G401.6 (cell line): ENCODE results near the gene ABLIM2.
"Not testable (repeated sequence)": the region's sequence is repeated elsewhere in the genome, so short reads cannot be mapped to it uniquely, and the experiment has no call there.

ENCODE experiments used
- FAIRE-seq: peaks from 2 replicates; lab custom pipeline; 2012; peaks lifted over from hg19 to GRCh38; lab: Jason Lieb, UNC

ABLIM2 gene

DNA sequence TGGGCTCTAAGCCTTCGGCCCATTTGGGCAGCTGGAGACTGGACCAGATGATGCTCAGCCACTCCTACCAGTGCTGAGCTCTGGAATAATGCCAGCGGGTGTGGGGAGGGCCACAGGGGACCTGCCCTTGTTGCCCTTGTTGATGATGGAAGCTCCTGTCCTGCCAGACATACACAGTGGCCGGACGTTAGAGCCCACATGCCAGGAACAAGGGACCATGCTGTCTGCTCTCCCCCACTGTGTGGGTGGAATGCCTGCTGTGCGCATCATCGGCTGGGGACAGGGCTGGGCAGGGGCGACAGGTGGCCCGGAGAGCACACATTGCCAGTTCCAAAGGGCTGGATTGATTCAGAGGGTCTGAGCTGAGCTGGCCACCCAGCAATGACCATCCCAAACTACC, 2.0 kb downstream of the ABLIM2 start:
- FAIRE-seq = no peak

GRCh38 chr4:8155660-8156421, 2.8 kb downstream of the ABLIM2 start:
- FAIRE-seq = no peak

- no peak for FAIRE-seq
Measured at GRCh38 chr4:8155048-8155447, 3.6 kb downstream of the ABLIM2 start.

- FAIRE-seq = no peak
Measured at GRCh38 chr4:8153441-8153840, 5.2 kb downstream of the ABLIM2 start.

DNA sequence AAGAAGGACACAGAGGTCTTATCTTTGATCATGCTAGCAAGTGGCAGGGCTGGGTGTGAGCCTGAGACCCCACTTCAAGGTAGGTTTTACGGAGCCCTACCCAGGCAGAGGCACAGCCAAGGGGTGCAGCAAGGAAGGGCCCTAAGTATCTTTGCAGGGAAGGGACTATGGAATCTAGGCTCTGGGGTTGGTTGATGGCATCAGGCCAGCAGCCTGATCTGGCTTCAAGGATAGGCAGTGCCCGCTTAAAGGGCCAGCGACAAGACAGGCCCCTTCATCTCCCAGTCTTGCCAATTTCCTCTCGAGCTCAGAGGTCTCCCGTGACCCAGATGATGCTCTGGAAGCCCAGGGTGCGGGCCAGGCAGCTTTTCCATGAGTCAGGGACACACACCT, 5.8 kb downstream of the ABLIM2 start:
- no peak for FAIRE-seq

DNA sequence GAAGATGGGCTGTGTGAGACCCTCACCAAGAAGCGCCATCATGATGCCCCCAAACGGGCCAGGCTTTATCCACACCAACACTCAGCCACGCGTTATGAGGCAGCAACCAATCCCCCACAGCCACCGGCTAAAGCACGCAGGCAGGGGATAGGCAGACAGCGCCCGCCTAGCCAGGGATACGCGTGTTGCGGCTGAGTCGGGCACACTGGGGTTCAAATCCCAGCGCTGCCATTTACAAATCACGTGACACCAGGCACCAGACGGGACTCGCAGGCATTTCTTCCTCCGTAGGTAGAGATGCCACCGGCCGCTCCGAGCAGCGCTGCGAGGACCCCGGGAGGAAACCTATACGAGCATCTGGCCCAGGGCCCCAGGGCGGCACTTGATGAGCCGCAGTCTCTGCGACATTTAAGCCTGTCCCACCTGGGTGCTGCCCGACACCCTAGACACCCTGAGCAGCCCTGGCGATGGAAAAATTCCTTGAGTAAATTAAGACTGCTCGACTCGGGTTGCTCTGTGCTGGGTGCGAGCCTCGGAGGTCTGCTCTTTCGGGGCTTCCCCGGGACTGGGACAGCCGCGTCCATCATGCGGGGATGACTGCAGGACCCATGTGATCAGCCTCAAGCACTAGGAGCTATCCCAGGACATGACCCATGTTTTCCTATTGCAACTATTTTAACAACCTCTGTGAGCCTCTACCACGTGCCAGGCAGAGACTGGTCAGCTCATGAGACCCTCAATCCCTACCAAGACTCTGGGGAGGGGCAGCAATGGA, 6.3 kb downstream of the ABLIM2 start:
- no peak for FAIRE-seq

DNA sequence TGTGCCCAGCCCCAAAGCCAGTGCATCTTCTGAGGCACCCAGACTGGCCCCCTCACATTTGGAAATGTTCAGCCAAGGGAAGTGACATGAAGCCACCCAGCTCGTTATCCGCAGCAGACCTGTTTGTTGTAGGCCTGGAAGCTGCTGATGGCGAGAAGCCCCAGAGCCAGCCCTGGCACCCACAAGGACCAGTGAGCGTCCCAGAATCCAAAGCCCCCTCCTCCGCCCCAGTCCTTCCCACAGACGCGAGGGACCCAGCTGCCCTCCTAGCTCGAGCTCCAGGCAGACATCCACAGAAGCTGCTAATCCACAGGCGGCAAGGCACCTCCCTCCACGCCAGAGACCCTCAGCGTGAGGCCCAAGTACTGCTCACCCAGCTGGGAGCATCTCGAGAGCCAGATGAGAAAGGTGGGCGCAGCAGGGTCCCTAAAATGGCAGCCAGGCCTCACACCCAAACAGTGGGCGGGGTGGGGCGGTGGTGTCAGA, 7.4 kb downstream of the ABLIM2 start:
- no peak for FAIRE-seq

- FAIRE-seq = no peak
Measured at GRCh38 chr4:8150152-8151090, 8.2 kb downstream of the ABLIM2 start.

GRCh38 chr4:8149664-8150063, 8.9 kb downstream of the ABLIM2 start:
- no peak for FAIRE-seq

DNA sequence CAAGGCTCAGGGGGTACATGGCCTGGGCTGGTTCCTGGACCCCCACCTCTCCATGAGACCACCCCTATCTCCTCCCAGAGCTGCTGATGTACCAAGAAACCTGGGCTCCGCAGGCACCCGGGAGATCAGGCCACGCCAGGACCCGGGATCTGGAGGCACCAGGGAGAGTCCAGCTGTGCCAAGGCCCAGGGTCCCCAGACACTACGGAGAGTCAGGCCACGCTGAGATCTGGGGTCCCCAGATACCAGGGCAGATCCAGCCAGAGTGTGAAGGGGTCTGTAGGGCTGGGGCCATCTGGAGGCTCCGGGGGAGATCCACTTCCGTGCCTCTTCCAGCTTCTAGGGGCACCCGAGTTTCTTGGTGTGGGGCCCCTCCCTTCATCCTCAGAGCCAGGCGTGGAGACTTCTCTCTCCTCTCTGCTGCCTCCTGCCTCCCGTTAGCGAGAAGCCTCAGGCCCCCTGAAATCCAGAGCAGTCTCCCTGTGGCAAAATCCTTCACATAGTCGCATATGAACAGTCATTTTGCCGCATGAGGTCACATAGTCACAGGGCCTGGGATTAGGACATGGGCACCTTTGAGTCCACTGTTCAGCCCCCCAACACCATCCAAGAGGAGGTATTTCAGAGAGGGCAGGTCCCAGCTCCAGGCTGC, 9.7 kb downstream of the ABLIM2 start:
- no peak for FAIRE-seq

GRCh38 chr4:8148159-8148558, 10.5 kb downstream of the ABLIM2 start:
- FAIRE-seq = no peak

DNA sequence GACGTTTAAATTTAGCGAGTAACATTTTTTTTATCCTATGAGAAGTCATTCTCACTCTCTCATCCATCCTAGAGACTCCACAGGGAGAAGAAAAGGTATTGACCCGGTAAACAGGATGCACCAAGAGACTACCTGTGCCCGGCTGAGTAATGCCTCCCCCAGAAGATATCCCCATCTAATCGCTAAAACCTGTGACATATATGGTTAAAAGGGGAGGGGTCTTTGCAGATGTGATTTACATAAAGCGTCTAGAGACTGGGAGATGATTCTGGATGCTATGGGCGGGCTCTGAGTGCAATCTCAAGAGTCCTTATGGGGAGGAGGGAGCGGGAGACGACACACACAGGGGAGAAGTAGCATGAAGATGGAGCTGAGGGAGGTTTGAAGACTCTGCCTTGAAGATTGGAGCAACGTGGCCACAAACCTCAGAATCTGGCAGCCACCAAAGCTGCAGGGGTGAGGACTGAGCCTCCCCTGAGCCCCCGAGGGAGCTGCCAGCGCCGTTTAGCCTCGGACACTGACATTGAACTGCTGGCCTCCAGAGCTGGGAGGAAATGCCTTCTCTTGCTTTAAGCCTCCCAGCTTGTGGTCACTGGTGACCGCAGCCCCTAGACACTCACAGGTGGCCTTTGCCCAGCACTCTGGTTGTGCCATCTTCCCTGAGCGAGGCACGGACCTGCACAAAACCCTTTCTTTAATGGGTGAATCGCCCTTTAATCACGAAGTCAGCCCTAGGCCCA, 11.2 kb downstream of the ABLIM2 start:
- no peak for FAIRE-seq

DNA sequence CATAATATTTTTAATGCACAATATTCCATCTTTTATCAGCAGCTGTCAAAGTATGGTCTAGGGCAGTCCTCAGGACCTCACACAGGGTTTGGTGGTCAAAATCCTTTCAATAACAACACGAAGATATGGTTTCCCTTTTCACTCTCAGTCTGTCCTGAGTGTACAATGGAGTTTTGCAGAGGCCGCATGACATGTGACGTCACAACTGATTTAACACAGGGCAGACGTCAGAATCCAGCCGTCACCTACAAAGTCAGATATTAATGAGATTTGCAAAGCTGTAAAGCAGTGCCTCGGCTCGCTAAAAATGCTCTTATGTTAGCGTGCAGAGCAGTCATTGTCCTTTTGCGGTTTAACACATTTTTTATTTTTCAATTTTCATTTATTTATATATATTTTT, 12.5 kb downstream of the ABLIM2 start:
- FAIRE-seq = no peak

GRCh38 chr4:8144359-8144758, 14.3 kb downstream of the ABLIM2 start:
- FAIRE-seq = no peak

DNA sequence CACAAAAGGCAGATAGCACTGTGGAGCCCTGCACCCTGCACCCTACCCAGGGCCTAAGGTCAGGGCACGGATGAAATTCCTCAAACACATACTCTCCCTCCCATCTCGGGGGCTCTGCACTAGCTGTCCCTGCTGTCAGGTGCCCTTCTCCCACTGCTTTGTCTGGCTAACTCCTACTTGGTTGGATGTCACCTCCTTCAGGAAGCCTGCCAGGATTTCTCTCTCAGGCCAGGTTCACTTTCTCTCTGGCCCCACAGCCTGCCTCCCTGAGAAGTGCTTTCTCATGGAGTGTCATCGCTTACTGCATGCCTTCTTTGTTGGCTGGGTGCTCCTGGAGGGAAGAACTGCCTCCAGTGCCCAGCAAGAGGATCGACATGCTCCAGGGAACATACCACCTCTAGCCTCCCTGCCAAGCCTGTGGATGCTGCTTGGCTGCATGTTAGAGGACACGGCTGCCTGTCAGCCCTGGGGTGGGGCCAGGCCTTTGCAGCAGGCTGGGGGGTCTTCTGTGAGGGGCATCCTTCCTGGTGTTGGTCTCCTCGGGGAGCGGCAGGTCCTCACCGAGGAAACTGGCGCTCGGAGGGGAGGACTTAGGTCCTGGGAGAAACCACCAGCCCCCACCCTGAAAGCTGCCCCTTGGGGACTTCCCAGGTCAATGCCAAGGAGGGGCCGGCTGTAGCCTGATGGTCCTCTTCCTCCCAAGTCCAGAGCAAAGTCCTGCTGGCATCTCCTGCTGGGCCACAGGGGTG, 15.0 kb downstream of the ABLIM2 start:
- FAIRE-seq = no peak

DNA sequence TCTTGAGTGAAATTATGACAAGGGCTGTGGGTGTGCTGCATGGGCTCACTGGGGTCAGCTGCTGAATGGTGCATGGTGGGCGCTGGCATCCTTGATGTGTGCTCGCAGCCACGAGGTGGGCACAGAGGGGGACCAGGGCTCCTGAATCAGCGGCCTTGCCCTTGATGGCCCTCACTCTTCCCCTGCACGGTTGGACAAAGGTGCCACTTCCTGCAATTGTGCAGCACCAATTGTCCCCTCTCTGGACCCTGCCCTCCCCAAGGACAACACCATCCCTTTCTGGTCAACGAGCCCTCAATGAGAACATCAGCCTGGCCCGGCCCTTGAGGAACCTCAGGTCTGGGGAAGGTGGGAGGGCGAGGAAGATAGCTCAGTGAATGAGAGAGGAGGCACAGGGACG, 16.1 kb downstream of the ABLIM2 start:
- FAIRE-seq = no peak

- FAIRE-seq = no peak
Measured at GRCh38 chr4:8141935-8142334, 16.7 kb downstream of the ABLIM2 start.

DNA sequence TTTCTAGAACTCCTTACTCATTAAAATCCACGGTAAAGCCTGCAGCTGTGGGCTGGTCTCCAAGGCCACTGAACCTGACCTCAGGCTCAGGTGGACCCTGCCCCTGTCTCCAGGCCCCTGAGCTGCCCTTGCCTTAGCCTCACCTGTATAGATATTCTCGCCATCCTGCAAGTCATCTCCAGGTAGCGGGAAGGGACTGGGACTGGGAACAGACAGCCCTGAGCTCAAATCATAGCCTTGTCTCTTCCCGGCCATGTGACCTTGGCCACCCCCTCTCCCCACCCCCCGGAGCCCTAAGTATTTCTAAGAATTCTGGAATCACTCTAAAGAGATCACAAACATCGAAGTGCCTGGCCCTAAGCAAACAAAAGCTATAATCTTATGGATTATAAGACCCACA, 17.7 kb downstream of the ABLIM2 start:
- no peak for FAIRE-seq

GRCh38 chr4:8139726-8140125, 18.9 kb downstream of the ABLIM2 start:
- not testable (repeated sequence) for FAIRE-seq

GRCh38 chr4:8136972-8137710, 21.5 kb downstream of the ABLIM2 start:
- no peak for FAIRE-seq
